Mammary epithelial cell (primary cell): ENCODE measurements around the gene CCDC191.

ENCODE experiments used
- EZH2 ChIP-seq: IDR thresholded peaks from 2 replicates; pipeline ENCODE4 v1.6.1; 2012; ENCODE audit warnings: low read length, inconsistent platforms, borderline replicate concordance
- TF ChIP-seq, protein P1 (sequence below), 2 donors: IDR thresholded peaks in 1 of 2; conservative IDR thresholded peaks in 1 of 2; 2 replicates each; pipeline ENCODE4 v1.5.1; 2011 to 2012; ENCODE audit warnings: inconsistent platforms in 2 of 2, low read length in 2 of 2, mild to moderate bottlenecking in 2 of 2, control low read depth in 1 of 2, low read depth in 1 of 2; ENCODE audit not compliant: insufficient read depth in 1 of 2; ENCODE audit errors: extremely low read depth in 1 of 2

DNA sequence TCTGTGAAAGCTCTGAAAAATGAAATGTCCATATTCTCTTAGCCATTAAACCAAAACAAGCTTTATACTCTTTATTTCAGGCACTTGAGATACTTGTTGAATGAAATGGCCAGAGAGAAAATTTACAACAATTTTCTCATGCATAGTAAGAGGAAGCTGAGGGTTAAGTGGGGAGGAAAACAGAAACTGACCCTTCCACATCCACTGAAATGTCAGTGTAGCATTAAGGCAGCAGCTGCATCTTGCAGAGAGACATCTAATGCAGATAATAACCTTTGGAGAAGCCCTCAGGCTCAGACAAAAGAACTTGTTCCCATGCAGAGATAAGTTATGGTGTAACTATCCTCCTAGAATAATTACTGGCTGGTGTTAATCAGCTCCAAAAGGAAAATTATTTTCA, 74.5 kb downstream of the CCDC191 start:
- TF ChIP-seq, protein P1, sequence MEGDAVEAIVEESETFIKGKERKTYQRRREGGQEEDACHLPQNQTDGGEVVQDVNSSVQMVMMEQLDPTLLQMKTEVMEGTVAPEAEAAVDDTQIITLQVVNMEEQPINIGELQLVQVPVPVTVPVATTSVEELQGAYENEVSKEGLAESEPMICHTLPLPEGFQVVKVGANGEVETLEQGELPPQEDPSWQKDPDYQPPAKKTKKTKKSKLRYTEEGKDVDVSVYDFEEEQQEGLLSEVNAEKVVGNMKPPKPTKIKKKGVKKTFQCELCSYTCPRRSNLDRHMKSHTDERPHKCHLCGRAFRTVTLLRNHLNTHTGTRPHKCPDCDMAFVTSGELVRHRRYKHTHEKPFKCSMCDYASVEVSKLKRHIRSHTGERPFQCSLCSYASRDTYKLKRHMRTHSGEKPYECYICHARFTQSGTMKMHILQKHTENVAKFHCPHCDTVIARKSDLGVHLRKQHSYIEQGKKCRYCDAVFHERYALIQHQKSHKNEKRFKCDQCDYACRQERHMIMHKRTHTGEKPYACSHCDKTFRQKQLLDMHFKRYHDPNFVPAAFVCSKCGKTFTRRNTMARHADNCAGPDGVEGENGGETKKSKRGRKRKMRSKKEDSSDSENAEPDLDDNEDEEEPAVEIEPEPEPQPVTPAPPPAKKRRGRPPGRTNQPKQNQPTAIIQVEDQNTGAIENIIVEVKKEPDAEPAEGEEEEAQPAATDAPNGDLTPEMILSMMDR (conservative IDR thresholded peaks at IDR 0.05 in 1 of 2, IDR thresholded peaks at IDR 0.05 in 1 of 2; ENCODE audit: extremely low read depth in 1 of 2, insufficient read depth in 1 of 2, low read depth in 1 of 2, low read length in 2 of 2), result no peak
- TF ChIP-seq EZH2, result no peak
